GM19455 (cell line): ENCODE results near the gene GPC5.
"Not testable (repeated sequence)": the region's sequence is repeated elsewhere in the genome, so short reads cannot be mapped to it uniquely, and the experiment has no call there.

Experiments
- ATAC-seq: cut with Tn5 transposase; IDR thresholded peaks from one replicate; pipeline ENCODE4 v1.9.1; 2021; ENCODE audit not compliant: unreplicated experiment

The GPC5 gene

DNA sequence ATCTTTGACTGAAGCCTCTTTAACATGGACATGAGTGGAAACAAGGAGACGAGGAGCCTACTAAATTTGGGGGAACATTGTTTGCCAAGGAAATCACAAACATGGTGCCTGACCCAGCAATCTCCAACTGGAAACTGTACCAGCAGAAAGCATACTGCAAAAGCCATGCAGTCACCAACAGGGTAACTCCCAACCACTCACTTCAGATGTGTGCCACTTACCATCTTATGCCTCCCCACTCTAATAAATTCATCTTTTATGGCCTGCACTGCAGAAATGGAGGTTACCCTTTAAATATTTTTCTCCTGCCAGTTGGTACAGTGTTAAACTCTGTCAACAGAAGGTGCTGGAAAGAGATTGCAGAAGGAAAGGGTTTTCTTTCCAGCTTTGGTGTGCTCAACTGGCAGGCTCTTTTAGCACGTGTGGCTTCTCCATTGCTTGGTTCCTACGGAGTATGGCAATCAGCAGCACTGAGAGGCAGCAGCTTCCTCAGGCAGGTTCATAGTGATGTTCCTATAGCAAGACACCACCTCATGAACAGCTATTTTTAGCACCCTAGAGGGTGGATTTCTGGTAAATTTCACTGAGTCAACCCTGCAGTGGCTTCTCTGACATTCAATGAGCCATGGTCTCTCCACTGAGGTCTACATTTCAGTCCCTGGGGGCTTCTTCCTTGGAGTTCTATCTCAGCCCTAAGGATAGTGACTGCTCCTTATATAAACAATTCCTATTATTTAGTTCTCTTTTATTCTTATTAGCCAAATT is 29.6 kb upstream of the GPC5 start:
- ATAC-seq: no peak

DNA sequence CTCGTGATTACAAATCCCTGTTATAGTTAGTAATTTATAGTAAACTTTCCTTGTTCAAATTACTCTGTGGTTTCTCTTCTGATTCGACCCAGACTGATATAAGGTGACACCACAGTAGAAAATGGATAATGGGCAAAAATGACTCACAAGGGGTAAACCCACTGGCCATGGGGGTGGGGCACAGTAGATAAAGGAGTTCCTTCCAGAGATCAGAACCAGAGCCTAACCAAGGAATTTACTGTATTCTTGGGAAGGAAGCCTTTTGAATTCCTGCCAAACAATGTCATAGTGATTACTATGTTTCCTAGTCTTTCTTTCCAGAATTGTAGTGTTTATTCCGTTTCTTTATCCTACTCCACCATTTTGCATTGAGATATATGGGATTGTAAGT is 29.0 kb upstream of the GPC5 start:
- no peak for ATAC-seq

DNA sequence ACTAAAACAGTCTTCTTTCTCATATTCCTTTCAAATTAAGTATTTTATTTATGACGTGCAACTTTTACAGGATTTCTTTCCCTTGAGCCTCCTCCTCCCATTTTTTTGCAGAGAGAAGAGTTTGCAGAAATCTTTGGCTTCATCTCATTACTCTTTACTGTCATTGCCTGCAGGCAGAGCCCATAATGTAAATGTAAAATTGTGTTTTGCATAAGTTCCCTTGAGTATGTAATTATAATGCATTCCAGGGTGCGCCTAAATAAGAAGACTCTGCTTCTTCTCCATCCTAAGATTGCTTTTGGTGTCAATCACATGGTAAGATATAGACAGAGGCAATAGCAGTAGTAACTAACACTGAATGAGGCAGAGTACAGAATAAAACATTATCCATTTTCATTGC is 27.9 kb upstream of the GPC5 start:
- no peak for ATAC-seq

DNA sequence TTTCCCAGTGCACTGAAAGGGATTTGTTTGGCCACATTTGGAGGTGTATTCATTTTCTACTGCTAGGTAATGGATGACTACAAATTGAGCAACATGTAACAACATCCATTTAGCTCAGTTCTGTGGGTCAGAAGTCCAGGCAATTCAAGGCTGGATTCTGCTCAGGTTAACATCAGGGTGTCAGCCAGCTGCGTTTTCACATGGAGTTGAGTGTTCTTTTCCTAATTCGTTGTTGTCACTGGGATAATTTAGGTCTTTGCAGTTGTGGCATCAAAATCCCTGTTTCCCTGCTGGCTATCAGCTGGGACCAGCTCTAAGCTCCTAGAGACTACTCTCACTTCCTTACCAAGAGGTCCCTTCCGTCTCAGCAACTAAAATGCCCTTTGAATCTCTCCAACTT is 25.5 kb upstream of the GPC5 start:
- ATAC-seq: no peak

DNA sequence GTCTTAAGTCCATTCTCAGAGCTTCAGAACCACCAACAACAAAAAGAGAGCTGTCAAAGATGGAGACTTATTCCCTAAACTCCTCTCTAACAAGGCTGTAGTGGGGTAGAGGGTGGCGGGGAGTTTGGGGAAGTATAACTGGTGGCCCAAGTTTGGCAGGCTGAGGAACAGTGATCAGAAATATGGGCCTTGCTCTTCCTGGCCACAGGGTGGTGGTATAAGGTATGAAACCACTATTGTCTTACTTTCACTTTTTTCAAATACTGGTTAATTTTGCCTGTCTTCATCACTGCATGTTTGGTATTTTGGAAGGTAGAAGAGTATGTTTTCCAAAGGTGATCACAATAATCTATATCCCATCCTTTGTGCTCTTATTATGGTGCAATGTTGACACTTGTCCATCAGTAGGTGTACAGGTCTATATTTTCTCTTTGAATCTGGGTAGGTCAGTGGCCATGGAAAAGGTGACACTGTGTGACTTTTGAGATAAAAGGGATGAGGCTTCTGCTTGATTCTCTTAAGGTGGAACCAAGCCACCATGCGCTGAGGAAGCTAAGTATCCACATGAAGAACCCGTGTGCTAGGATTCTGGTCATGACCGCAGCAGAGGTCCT is 23.2 kb upstream of the GPC5 start:
- peak; percentile 94 for ATAC-seq

DNA sequence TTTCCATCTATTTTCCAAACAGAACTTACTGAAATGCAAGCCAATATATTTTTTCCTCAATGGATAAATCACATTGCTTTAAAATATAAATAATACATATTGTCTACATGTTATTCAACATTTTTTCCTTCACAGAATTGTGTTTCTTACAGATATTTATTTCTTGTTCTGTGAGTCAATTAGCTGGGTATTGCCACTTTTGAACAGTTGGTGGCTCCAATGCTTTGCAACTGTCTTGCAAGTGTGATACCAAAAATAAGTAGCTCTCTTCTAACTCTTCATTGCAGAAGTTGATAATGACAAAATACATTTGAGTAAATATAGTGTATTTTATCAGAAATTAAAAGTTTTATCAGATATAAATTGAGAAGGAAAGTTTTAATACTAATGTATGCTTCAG is 17.1 kb upstream of the GPC5 start:
- ATAC-seq: no peak

DNA sequence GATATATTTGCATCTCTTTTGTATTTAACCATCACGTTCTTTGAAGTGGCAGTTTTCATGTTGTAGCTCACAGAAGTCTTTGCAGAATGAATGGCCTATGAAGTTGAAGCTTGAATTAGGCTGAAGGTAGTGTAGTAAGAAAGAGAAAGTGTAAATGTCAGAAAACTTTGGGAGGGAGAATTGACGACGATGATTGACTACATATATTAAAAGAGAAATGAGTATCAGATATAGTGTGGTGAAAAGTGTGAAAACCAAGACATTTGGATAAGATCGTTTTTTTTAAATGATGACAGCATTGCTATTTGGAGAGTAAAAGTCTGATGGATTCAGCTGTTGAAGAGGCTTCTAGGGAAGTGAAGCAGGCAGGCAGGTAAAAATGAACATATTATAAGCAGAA is 14.6 kb upstream of the GPC5 start:
- no peak for ATAC-seq

DNA sequence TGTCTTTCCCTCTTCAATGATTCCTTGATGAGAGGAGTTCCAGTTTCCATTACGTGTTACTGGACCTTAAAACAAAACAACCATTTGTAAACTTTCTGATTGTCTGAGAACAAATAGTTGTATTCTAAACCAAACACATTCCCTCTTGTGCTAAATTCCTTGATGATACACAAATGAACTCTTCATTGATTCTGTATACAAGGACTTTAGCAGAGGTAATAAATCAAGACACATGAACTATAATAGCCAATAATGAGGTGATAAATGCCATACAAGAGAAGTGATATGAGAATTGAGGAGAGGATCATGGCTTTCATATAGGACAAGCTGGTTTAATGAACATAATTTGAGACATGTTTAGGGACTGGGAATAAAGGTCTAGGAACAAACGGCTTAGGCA is 13.5 kb upstream of the GPC5 start:
- no peak for ATAC-seq

DNA sequence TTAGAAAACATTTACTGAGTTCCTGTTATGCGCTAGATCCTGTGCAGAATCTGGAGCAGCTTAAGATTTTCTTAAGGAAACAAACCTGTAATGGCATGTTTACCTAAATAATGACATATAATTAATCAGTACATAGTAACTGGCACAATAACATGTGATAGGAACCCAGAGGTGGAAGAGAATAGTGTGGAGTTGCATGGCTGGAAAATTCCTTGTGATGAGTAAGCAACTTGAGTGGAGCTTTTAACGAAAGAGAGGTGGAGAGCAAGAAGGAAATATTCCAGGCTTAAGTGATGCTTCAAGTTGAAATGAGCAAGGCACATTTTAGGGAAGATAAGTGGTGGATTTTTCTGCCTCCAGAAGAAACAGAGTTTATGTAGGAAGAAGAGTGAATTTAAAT is 9.2 kb upstream of the GPC5 start:
- ATAC-seq: no peak

DNA sequence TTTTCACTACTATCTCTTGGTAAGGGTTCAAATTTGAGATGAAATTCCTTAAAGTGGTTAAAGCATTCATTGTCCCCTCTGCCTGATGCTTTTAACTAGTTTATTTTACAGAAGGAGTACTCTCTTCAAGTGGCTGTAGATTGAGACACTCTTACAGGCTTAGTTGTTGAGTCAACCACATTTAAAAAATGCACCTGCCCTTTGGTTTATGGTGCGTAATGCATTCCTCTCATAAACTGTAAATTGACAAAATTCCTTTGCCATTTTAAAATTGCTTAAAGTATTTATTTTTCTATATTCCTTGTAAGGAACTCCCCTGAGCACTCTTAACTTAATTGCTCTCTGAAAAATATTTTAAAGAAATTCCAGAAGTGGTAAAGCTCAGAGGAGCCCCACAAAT is 826 bp upstream of the GPC5 start:
- no peak for ATAC-seq

DNA sequence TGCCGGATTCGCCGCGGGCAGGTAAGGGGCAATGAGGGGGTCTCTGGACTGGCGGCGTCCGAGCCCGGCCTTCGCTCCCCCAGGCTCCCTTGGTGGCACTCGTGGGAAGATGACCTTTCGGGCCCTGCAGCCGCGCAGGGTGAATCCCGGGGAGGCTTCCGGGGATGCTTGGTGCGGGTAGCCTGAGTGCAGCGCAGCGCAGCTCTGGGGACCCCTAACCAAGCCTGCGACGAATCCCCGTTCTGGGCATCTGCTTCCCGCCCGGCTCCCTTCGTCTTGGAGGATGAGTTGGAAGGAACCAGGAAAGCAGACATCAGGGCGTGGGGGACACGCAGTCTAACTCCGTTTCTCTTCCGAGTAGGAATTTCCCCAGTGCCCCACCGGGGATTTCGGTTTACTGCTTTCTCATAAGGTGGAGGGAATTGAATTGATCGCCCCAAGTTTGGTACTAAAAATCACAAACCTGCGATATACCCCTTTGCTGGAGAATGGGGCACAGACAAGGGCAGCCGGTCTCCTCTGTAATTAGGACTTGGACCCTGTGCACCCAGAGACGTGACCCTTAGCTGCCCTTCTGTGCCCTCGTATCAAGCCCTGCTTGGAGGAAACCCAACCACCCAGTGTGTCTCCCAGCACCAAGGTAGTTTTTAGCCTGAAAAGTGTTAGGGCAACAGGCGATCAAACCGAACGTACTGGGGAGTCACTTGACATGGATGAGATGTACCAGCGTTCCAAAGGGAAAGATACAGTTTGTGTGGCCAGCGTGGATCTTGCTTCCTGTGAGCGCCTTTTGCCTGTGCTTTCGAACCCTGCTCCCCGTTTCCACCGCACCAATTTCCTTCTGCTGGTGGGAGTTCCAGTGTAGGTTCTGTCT is 1.0 kb downstream of the GPC5 start:
- ATAC-seq: peak; percentile 12

DNA sequence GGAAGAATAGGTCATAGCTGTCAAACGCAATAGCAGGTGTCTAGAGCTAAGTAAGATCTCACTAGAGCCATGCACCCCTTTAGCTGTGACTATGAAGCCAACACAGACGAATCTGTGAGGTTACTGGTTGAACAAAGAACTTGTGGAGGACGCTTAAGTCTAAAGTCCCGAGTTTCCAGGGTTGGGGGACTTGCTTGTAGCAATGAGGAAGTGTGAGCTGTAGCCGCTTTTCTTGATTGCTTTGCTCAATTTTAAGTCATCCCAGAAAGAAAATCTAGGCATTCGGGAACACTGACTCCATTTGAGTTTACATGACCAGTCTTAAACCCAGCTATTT is 1.6 kb downstream of the GPC5 start:
- ATAC-seq: no peak

DNA sequence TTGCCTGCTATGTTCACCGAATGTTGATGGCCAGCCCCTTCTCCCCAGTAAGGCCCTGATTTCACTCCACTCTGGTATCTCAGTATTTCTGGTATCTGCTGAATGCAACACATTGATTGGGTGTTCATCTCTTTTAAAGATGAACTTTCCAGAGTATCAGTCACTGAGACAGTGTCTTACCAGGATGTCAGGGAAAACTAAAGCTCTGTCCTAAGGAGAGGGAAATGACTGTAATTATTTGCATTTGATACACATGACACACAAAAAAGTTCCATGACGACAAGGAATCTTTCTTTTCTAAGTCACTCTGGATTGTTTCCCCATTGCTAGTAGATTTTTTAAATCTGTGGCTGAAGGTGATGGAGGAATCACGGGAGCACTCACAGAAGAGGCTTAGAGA is 2.2 kb downstream of the GPC5 start:
- ATAC-seq: no peak

DNA sequence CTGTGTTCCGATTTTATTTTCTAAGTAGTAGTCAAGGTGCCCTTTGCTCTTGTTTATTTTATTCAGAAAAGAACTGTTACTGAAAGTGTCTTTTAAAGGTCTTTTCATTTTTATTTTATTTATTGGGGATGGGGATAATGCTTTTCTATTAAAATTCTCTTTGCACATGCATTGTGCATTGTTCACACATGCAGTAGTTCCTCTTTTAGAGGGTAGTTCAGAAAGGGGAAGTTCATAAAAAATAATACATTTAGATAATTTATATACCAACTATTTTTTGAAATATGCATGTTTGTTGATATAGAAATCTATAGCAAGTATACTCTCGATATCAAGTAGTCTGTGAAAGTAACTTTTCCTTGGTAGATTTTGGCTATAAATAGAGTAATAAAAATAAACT is 3.5 kb downstream of the GPC5 start:
- ATAC-seq: no peak

DNA sequence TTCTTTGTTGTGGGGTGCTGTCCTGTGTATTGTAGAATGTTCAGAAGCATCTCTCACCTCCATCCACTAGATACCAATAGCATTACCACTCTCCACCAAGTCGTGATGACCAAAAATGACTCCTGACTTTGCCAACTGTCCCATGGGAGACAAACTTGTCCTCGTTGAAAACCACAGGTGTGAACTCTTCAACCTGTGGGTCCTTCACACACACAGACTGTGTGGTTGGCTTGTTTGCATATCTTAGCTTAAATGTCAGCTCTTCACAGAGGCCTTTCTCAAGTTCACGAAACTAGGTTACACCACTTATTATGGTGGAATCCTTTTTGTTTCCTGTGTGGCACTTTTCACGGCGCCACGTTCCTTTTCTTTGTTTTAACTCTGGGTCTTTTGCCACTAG is 6.8 kb downstream of the GPC5 start:
- no peak for ATAC-seq

DNA sequence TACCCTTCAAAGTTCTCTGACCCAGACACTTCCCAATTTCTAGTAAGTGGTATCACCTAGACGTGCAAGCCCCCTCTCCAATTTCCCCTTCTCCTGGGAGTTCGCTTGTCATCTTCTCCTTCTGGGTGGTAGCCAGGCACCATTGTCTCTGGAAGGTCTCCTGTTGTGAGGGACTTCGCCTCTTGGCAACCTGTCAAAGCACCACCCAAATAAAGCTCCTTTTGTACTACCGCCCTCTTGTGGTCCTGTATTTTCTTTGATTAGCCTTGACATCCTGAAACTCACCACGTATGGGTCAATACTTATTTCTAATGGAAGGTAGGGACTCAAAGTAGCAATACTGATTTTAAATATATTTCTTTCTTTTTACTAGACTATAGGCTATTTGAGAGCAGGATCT is 8.2 kb downstream of the GPC5 start:
- peak; percentile 82 for ATAC-seq

DNA sequence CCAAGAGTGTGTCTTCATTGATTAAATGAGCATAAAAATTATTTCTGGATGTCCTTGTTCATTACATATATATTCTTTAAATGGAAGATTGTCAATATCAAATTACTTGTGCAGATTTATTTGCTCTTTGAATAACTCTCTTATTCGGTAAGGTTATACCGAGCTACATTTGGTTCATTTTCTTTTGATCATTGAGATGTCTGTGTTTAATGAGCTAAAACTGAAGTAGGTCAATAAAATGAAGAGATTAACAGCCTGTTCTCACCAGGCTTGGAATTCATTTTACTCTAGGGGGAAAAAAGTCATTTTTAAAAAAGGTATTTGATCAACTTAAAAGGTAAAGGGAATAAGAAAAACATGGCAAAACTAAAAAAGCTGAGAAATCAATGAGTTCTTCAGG is 10.6 kb downstream of the GPC5 start:
- ATAC-seq: no peak

DNA sequence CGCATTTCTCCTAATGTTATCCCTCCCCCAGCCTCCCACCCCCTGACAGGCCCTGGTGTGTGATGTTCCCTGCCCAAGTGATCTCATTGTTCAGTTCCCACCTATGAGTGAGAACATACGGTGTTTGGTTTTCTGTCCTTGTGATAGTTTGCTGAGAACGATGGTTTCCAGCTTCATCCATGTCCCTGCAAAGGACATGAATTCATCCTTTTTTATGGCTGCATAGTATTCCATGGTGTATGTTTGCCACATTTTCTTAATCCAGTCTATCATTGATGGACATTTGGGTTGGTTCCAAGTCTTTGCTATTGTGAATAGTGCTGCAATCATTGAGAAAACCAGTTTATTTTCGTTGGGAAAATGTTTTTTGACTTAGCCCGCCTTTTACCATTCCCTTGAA is 18.2 kb downstream of the GPC5 start:
- not testable (repeated sequence) for ATAC-seq

DNA sequence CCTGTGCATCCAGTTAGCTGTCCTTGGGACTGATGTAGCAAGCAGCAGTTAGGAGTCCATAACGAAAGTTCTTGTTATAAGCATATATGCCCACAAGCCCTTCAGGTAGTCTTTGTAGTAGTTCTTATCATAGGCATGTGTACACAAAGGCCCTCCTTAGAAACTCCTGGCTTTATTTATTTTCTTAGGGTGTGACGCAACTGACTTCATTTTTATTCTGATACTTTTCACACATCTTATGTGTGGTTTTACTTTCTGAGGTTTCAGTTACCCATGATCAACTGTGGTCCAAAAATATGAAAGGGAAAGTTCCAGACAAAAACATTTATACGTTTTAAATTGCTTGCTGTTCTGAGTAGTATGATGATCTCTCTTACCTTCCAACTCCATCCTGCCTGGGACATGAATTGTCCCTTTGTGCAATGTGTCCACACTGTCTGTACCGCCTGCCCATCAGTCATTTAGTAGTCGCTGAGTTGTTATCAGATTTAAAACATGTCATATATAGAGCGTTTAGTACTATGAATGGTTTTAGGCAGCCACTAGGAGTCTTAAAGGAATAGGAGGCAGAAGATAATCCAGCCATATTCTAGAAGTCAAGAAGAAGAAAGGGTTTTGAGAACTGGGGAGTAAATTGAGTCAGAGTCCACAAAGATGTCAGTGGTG is 19.4 kb downstream of the GPC5 start:
- ATAC-seq: peak; percentile 57

DNA sequence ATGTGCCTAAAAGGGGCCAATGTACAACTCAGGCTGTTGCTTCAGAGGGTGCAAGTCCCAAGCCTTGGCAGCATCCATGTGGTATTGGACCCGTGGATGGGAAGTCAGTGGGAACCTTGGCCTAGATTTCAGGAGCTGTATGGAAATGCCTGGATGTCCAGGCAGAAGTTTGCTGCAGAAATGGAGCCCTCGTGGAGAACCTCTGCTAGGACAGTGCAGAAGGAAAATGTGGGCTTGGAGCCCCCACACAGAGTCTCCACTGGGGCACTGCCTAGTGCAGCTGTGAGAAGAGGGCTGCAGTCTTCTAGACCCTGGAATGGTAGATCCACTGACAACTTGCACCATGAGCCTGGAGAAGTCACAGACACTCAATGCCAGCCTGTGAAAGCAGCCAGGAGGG is 28.5 kb downstream of the GPC5 start:
- ATAC-seq: no peak

DNA sequence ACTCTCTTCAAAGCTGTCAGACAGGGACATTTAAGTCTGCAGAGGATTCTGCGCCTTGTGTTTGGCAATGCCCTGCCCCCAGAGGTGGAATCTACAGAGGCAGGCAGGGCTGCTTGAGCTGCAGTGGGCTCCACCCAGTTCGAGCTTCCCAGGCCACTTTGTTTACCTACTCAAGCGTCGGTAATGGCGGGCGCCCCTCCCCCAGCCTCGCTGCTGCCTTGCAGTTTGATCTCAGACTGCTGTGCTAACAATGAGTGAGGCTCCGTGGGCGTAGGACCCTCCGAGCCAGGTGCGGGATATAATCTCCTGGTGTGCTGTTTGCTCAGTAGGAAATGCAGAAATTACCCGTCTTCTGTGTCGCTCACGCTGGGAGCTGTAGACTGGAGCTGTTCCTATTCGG is 40.3 kb downstream of the GPC5 start:
- not testable (repeated sequence) for ATAC-seq

DNA sequence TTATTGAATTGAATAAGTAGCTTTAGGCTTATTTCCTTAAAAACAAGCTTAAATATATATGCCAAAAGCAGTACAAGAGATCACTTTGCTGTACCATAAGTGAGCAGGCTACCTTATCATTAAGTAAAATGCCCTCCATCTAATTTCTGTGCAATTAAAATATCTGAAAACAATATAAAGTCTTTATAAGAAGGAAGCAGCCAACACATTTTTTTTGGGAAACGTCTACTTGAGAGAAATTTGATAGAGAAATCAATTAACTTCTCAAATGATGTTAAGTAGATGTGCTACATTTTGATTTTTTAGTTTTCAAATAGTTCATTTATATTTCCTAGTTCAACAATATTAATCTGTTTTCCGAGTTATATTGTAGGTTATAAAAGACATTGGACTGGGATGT is 52.5 kb downstream of the GPC5 start:
- no peak for ATAC-seq
